ENCODE results near the gene AP1G2.

Gene AP1G2

DNA sequence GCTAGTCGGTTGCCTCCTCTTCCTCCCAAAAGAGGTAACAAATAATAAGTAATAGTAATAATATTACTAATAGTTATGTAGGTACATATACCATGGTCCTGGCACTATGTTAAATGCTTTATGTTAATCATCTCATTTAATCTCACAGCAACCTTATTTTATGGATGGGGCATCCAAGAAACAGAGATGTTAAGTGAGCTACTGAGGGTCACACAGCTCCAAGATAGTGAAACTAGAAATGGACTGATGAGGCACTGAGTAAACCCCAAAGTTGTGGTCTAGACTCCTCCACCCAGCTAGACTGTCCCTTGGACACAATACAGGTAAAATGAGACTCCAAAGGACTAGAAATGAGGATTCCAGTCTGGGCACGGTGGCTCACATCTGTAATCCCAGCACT is 31.1 kb downstream of the AP1G2 start:
- DNase-seq, result no peak

DNA sequence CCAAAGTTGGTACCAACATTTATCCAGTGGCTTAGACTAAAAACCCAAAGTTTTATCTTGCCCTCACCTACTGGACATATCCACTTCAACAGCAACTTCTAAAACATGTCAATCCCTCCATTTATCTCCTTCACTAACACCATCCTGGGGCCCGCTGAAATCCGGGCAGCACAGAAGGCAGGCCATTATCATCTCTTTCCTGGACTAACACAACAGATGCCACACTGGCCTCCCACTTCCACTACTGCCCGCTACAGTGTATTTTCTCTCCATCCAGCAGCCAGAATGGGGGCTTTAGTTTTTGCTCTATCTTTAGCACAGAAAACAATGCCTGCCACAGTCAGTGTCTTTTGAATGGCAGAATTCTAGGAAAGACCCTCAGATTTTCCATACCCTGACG is 31.6 kb downstream of the AP1G2 start:
- no peak for DNase-seq

DNA sequence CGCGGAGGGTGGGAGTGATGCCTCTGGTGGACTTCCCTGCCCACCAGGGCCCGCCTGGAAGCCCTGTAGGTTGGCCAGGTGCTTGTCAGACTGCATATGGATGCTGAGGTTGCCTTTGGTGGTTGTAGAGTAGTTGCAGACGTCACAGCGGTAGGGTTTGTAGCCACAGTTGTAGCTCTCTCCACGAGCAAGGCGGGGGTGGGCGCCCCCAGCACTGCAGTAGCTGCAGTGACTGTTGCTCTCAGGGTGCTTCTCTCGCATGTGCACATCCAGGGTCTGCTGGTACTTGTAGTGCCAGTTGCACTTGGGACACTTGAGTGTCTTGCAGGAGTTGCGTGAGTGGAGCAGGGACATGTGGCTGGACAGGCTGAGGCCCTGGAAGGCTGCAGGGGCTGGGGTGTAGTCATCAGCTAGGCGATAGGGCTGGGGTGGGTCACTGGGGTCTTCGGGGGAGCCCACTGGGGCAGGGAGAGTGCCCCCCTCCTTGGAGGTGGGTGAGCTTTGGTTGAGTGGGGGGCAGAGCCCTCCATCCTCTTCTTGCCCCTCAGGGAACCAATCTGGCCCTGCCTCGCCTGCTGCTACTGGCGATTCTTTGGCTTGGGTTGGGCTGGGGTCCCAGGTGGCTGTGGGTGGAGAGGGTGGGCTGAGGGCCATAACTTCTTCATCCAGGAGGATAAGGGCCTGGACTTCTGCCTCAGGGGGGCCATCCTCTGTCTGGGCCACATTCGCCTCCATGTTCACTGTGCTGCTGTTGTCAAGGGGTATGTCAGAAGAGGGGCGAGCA is 33.7 kb downstream of the AP1G2 start:
- no peak for DNase-seq

DNA sequence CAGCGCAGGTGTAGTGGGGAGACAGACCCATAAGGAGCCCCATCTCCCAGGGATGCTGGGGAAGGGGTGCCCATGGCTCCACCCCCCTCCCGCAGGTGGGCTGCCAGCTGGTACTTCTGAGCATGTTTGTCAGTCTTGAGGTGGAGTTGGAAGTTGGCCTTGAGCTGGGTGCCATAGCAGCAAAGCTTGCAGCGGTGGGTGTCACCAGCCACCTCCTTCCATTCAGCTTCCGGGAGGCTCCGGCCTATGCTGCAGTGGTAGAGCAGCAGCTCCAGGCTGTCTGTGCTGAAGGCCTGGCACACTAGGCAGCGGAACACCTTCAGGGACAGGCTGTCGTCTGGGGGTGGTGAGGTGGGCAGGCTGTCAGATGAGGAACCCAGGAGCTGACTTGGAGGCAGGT is 34.9 kb downstream of the AP1G2 start:
- no peak for DNase-seq

DNA sequence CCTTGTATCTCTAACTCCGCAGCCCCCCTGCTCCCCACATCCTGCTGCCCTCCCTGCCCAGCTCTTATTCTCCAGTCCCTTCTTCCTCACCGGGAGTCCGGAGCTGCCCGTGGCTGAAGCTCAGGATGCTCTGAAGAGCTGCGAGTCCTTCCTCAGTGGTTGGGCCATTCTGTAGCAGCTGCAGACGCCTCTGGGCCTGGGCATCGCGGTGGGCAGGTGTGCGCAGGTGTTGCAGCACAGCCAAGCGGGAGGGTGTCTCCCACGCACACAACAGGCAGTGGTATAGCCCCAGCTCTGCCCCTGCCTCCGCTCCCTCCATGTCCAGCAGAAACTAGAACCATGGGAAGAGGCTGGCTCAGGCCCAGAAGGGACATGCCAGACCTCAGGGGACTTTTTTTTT is 36.2 kb downstream of the AP1G2 start:
- no peak for DNase-seq

DNA sequence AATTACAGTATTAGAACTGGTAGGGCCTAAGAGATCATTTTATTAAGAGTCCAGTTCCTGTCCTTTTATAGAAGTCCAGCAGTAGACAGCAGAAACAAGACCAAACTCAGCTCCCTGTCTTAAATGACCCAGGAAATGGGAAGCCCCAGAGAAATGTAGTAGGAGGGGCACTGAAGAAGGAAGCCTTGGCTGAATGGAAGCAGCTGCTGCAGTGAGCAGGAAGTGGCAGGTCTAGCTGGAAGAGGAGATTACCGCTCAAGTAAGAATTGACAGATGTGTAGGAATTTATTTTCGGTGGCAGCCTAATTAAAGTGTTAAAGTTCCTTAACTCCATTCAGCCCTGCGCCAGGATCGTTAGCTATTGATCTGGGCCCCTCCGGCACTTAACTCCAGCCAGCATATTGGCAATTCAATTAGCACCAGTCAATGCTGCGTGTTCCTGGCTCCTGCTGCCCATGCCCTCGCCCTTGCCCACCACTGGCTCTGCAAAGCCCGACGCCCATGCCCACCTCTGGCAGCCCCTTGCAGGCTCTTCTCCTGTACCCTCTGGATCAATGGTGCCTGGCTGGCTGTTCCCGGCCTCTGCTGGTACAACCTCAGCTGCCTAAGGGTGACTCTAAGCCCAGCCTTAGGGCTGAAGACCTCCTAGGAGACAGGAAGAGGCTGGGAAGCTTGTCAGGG is 37.1 kb downstream of the AP1G2 start:
- DNase-seq, result peak; percentile 29

DNA sequence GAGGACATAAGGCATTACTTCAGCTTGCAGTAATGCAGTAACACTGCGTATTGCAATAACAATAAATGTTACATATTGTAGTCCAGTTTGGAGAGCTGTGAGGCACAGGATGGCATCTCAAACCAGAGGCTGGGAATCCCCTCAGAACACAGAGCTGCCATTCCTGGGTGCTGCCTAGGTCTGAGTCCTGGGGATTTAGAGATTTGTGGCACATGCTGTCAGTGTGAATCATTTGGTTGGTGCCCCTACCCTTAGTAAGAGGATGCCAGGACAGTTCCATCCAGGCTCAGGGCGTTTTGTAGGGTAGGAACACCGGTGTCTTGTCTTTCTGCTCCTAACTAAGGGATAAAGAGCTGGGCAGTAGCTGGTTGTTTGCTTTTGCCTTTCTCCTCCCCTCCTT is 38.6 kb downstream of the AP1G2 start:
- DNase-seq, result no peak

DNA sequence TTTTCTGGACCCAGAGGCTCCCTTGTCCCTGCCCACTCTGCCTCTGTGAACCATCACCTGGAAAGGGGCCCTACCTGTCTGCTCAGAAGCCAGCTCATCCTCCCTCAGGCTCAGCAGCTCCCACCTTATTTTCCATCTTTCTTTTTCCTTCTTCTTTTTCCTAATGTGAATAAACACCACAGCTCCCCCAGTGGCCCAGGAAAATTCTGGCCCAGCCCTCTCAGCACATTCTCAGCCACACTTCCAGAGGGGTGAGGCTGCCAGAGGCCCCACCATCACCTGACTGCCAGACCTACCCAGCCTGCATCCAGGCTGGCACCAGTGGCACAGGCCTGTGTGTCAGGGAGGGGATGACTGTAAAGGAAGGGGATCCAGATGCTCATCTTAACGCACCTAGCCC is 39.0 kb downstream of the AP1G2 start:
- no peak for DNase-seq

DNA sequence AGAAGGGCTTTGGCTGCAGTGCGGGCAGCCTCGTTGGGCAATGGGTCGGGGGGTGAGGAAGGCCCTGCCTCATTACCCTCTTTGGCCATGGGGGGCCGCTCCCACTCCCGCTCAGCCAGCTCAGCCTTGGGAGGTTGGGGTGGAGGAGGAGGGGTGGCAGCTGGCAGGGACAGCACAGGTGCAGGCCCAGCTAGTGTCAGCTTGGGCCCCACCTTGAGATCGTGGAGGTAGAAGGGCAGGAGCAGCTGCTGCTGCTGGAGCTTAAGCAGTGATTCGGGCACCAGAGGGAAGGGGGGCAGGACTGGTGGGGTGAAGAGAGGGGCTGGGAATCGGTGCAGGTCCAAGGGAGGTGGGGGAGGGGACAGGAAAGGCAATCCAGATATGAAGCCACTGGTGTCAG is 42.0 kb downstream of the AP1G2 start:
- DNase-seq, result no peak

DNA sequence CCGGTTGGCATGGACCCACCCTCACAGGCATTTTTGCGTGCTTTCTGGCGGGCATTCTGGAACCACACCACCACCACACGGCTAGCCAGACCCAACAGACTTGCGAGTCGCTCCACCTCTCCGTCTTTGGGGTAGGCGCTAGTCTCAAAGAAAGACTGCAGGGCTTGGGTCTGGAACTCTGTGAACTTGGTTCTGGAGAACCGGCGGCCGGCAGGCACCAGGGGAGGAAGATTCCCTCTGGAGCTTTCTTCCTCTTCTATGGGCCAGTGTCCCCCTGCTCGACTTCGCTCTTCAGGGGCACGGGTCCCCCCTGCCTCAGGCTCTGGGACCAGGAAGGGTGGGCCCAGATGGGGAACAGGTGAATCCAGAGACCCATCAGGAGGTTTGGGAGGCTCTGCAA is 42.6 kb downstream of the AP1G2 start:
- DNase-seq, result no peak

DNA sequence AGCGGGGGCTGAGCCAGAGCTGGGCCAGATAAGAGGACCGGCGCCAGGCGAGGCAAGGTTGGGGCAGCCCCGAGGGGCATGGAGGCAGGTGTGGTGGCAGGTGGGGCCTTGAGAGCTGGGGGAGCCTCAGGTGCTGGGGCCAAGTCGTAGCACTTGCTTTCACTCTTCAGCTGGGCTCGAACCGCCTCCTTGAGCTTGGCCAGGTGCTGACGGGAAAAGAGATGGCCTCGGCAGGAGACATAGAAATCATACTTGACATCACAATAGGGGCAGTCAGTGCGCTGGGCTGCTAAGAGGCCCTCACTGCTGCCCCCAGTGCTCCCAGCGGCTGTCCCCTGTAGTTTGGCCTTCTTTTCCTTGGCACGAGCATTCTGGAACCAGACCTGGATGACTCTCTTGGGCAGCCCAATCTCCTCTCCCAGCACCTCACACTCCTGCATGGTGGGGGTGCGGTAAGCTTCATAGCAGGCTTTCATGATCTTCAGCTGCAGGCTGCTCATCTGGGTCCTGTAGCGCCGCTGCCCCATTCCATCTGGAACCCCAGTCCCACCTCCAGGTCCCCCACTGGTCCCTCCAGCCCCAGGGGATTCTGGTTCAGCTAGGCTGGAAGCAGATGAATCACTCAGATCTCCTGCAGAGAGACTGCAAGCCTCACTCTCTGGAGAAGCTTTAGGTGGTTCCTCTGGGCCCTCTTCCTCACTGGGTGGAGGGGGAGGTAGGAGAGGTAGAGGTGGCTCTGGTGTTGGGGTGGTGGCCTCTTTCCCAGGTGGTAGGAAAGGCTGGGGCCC is 44.2 kb downstream of the AP1G2 start:
- no peak for DNase-seq

DNA sequence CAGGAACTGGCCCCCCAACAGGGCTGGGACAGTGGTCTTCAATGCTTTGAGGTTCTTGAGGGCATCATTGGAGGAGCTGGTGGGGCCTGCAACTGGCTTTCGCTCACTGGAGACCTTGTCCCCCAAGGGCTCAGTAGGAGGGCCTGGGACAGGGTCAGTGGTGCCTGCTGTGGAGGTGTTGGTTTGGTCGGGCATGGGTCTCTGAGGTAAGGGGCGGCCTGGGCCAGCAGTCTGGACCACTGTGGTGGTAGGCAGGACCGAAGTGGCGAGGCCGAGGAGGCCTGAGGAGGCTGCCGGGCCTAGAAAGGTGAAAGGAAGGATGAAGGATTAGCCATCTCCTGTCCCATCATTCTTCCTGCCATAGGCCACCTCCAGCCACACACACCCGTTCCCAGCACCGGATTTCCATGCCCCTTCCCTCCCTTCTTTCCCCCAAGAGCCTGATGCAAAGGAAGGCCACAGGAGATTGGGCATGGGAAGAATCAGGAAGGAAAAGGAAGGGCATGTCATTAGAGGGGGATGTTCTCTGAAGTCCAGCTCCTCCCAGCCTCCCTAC is 44.9 kb downstream of the AP1G2 start:
- DNase-seq, result no peak

DNA sequence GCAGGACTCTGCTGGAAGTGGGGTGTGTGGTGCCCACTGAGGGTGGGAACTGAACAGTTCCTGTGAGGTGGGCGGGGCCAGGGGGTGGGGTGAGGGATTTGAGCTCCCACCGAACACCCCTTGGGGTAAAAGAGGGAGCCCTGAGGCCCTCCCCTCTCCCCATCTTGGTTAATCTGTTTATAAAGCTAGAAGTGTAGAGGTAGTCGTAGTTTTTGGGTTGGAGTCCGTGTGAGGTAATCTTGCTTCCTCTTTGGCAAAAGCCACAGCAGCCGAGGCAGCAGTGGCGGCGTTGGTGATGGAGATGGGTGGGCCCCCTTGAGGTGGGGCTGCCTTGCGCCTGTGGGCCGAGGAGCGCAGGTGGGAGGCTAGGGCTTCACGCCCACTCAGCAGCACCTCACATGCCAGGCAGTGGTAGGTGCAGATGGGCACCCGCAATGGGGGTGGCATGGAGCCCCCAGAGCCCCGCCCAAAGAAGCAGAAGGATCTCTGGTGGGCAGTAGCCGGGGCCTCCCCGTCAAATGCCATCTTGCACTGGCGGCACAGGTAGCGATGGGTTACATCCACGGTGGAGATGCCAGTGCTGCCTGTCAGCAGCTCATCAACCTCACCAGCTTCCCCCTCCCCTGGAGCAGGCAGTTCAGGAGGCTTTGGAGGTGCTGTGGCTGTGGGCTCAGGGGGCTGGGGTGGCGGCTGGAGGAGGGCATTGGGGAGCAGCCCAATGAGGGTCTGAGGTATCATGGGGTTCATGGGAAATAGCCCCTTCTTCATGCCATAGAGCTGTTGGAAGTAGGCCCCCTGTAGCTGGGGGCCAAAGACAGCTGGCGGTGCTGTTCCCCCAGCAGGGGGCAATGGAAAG is 45.6 kb downstream of the AP1G2 start:
- DNase-seq, result no peak

DNA sequence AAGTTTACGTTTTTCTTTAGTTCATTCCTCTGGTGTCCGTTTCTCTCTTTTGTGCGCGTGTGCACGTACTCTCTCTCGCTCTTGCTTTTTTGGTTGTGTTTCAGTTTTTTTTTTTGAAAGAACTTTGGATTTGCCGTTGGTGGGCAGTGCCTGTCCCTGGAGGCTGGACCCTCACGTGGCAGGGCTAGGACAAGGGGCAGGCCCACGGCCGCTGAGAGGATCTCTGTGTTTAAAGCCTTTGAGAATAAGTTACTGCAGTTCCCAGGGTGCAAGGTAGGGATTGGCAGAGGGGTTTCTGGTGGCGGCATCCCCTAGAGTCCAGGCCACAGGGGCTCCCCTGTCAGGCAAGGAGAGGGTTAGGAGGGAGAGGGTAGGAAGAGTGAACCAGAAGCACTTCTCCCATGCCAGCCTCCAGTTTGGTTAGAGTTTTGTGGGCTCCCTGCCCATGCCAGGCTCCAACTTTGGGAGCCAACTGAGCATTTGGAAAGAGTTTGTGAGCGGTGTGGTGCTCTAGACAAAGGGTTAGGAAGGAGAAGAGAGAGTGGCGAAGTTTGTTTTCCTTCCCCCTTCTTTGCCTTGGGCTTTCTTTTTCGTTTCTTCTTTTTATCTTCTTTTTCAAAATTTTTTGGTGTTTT is 46.6 kb downstream of the AP1G2 start:
- no peak for DNase-seq

DNA sequence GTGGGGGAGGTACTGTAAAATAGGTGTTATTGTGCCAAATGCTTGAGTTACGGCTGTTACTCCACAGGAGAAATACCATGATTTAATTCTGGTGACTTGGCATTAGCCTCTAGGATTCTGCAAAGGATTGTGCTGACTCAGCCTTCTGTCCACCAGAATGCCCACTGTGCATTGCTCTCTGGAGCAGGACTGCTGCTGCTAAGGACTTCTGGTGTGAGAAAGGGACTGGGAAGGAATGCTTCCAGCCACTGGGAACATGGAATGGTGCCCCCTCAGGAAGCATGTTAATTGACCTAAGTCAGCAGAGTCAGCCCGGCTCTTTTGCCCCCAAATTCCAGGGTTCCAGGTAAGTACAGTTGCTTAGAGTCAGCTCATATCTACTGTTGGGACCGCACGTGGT is 48.9 kb downstream of the AP1G2 start:
- no peak for DNase-seq

DNA sequence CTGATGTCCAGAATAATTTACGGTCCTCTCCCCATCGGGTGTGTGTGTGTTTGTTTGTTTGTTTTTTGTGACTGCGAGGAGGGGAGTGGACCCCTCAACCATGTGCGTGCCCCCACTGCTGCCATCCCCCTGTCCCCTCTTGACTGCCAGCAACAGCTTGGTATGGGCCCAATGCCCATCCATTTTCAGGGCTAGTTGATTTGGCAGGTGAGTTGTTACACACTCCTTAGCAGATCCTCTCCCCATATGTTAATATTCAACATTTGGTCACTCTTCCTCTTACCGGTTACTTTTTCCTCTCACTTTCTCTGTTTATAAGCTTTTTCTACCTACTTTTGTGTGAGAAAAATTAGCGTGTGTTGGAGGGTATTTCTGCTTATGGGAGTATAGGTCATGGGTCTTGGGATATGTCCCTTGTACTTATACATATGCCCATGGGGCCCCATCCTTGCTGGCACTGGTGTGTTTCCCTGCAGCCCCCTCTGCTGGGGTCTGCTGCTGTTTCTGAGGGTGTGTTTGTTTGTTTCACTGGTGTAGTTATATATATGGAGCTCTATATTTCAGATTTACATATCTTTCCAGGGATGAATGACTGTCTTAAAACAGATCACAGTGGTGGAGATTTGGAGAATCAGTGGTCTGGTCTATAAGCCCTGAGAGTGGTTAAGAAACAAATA is 49.8 kb downstream of the AP1G2 start:
- DNase-seq, result no peak

DNA sequence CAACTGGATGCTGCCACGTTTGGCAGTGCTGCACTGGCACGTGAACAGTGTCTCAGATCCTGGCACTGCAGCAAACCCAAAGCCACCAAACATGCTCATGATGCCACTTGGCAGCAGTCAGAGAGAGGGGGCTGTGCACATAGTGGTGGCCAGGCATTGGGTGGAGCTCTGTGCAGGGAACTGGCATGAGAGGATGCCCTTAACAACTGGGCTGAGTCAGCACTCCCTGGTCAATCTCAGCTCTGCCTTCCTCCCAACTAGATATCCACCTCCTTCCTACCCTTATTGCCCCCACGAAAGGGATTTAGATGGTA is 53.0 kb downstream of the AP1G2 start:
- DNase-seq, result no peak

DNA sequence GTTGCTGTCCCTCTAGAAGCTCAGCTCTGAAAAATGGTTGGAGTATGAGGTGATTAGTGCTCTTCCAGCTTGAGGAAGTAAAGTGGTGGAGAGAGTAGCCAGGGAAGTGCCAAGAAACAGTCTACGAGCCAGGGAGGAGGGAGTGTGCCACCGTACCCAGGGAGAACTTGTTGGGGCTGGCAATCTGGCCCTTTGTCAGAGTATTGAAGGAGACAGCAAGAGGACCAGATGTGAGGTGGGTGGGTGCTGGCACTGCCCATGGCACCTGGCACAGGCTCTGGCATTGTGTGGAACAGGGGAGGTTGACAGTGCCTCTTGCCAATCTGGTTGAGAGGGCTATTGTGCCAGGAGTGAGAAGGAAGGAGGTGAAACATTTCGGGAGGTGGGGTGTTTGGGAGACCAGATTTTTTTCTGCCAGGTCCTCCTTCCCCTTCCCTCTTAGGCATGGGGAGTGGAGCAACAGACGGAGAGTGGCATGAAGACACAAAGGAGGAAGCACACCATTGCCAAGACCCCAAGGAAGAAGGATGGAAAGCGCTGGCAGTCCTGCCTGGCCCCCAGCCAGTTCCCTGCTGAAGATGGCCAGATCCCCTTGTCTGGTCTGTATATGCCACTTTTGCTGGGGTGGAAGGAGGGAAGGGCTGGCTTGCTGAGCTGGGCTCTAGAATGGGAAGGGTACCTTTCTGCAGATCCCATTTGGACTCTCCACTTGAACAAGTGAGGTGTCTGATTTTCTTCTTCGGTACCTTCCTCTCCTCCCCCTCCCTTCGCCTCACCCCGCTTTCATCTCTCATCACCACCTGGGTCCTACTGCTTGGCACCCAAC is 53.6 kb downstream of the AP1G2 start:
- no peak for DNase-seq

DNA sequence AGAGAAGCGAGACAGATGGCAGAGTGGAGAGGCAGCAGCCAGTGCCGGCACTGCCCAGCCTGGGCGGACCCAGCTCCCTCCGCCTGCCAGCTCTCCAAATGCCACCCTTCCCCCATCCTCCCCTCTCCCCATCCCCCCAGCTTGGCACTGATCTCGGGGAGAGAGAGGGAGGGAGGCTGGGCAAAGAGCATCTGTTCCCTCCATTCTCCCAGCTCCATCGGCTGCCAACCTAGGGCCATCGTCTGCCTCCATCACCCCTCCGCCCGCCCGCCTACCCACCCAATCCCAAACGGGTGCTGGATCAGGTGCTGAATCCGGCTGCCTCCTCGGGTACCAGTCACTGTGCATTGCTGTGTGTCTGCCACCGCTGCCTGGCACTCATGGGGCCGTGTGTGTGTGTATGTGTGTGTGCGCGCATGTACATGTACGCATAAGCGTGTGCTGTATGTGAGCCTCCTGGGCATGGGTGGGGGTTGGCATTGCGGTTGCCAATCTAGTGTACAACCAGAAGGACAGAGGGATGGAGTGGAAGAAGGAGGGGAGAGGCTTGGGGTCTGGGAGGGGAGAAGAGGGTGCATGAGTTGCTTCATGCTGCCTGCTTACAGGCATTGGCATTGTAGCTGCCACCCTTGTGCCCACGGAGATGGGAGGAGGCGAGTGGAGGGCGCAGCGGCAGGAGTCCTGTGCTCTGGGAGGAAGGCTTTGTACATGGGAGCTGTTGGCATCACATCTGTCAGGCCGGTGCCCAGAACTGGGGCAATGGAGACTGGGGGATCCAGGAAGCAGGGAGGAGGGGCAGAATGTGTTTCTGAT is 54.4 kb downstream of the AP1G2 start:
- DNase-seq, result no peak

DNA sequence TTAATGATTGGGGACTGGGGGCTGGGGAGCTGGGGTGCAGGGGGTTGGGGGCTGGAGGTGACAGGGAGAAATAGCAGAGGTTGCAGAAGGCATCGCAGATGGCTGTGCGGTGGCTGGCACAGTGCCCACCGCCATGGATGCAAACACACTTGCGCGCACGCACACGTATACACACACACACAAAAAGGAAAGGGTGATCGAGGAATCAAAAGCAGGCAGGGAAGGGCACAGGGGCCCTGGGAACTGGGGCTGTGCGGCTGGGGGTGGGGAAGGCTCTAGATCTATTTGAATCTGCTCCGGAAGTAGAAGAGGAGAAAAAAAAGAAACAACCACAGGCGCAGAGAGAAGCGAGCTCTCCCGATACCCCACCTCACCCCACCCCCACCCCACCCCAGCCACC is 55.4 kb downstream of the AP1G2 start:
- no peak for DNase-seq
